Keratinocyte (primary cell): ENCODE data around the gene MFRP. TPM values are rescaled to one million over a fixed set of nuclear protein-coding genes. Genes with fewer than 3 reads are reported as not detected.

Experiments
- DNase-seq: peaks from one replicate; pipeline ENCODE4 v3.0.0-alpha.2; 2011; ENCODE audit warnings: low read depth, missing footprints, low spot score
- FAIRE-seq: peaks from 2 replicates; lab custom pipeline; 2011; peaks lifted over from hg19 to GRCh38; lab: Jason Lieb, UNC
- H2AFZ ChIP-seq: 2 replicates; pipeline ENCODE4 v1.6.0; 2012; ENCODE audit warnings: low read length, control low read depth, inconsistent platforms; ENCODE audit not compliant: control insufficient read depth
- H3K27ac ChIP-seq: 2 replicates; pipeline ENCODE4 v1.5.1; 2011; ENCODE audit warnings: low read length; ENCODE audit not compliant: control insufficient read depth, insufficient read depth
- H3K27me3 ChIP-seq: 3 replicates; pipeline ENCODE4 v1.6.0; 2011; ENCODE audit warnings: low read length; ENCODE audit not compliant: control insufficient read depth, insufficient read depth; ENCODE audit errors: extremely low read depth
- H3K36me3 ChIP-seq, 2 experiments: 2 replicates in 1 of 2; 3 replicates in 1 of 2; pipeline ENCODE4 v1.5.1; 2011; ENCODE audit warnings: low read length in 2 of 2, mild to moderate bottlenecking in 1 of 2; ENCODE audit not compliant: control insufficient read depth in 2 of 2, insufficient read depth in 2 of 2; ENCODE audit errors: extremely low read depth in 1 of 2
- H3K4me1 ChIP-seq: 3 replicates; pipeline ENCODE4 v1.5.1; 2011; ENCODE audit warnings: low read length; ENCODE audit not compliant: control insufficient read depth, insufficient read depth; ENCODE audit errors: extremely low read depth
- H3K4me2 ChIP-seq: 3 replicates; pipeline ENCODE4 v1.6.0; 2011; ENCODE audit warnings: low read depth, low read length; ENCODE audit not compliant: control insufficient read depth, insufficient read depth; ENCODE audit errors: extremely low read depth
- H3K4me3 ChIP-seq, 3 experiments: fragments of 200-600 bp in 1 of 3; sonication (generic) in 1 of 3; 2 replicates in 2 of 3; 3 replicates in 1 of 3; pipeline ENCODE4 v1.5.1; 2011 to 2016; ENCODE audit warnings: low read length in 3 of 3, mild to moderate bottlenecking in 3 of 3, control low read depth in 2 of 3, inconsistent platforms in 1 of 3, low read depth in 1 of 3, mixed read lengths in 1 of 3, mixed run types in 1 of 3, moderate library complexity in 1 of 3; ENCODE audit not compliant: control insufficient read depth in 2 of 3, insufficient read depth in 2 of 3; ENCODE audit errors: extremely low read depth in 1 of 3
- H3K79me2 ChIP-seq: 2 replicates; pipeline ENCODE4 v1.6.0; 2012; ENCODE audit warnings: low read length; ENCODE audit not compliant: control insufficient read depth, insufficient read depth
- H3K9ac ChIP-seq: 3 replicates; pipeline ENCODE4 v1.6.0; 2011; ENCODE audit warnings: low read length; ENCODE audit not compliant: control insufficient read depth, insufficient read depth; ENCODE audit errors: extremely low read depth
- H3K9me1 ChIP-seq: 3 replicates; pipeline ENCODE4 v1.6.0; 2011; ENCODE audit warnings: low read length; ENCODE audit not compliant: control insufficient read depth, insufficient read depth; ENCODE audit errors: extremely low read depth
- H3K9me3 ChIP-seq: 2 replicates; pipeline ENCODE4 v1.5.1; 2012; ENCODE audit warnings: low read depth, low read length; ENCODE audit not compliant: control insufficient read depth
- H4K20me1 ChIP-seq: 3 replicates; pipeline ENCODE4 v1.6.0; 2011; ENCODE audit warnings: low read length; ENCODE audit not compliant: control insufficient read depth, insufficient read depth; ENCODE audit errors: extremely low read depth
- EZH2 ChIP-seq: IDR thresholded peaks from one replicate; pipeline ENCODE4 v1.6.1; 2012; ENCODE audit warnings: inconsistent platforms, mild to moderate bottlenecking, low read length, moderate library complexity
- dilution Hi-C: fragments of 300-500 bp; cut with MboI; formaldehyde crosslinking; loops from one replicate; pipeline ENCODE4 v1.7.0; 2020; ENCODE audit warnings: low sequenced_read_pairs; ENCODE audit not compliant: extremely low pct_ligation_motif_present
- polyA plus RNA-seq, 5 experiments: library from polyadenylated mRNA; depleted of rRNA in 3 of 5; stranded (reverse) in 3 of 5; stranded (forward) in 1 of 5; unstranded in 1 of 5; fragments of >200 nt; gene quantifications; 1 replicate in 1 of 5; 2 replicates in 3 of 5; 3 replicates in 1 of 5; pipeline versions ENCODE4 v1.2.1 to v1.2.3, GENCODE V29; 2011 to 2012; ENCODE audit warnings: missing spikeins in 2 of 5, low read depth in 1 of 5, low replicate concordance in 1 of 5
- TF ChIP-seq, protein P1 (sequence below), 3 experiments: IDR thresholded peaks in 1 of 3; conservative IDR thresholded peaks in 1 of 3; optimal IDR thresholded peaks in 1 of 3; 2 replicates in 2 of 3; 3 replicates in 1 of 3; pipeline versions ENCODE3 to v1.5.1; 2011; ENCODE audit warnings: low read length in 3 of 3, mild to moderate bottlenecking in 3 of 3, moderate library complexity in 2 of 3, control low read depth in 1 of 3, inconsistent platforms in 1 of 3; ENCODE audit not compliant: insufficient read depth in 2 of 3; ENCODE audit errors: extremely low read depth in 1 of 3

Gene MFRP
- polyA plus RNA-seq, 1 donor (not counting 4 experiments of a cell fraction or from before 2014, with no cell fraction given): not detected

DNA sequence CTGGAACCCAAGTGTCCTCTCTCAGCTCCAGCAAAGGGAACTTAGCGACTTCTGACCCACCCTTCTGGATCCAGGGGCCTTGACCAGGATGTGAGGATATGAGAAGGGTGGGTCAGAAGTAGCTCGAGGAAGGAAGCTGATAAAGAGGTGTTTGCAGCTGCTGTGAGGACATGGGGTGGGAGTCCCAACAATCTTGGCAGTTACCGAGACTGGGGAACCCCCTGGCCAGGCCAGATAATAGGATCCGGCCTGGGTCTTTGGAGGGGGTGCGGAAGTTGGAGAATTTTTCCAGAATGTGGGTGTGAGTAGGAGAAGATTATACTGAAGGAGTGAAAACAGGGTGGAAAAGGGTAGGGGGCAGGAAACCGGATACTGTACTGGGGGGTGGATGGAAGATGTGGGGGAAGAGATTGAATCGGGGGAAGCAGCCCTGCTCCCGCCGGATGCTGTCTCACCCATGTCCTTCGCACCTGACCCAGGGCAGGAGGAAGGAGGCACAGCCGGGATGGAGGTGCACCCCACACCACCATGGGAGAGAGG is 26.7 kb downstream of the MFRP start:
- Histone ChIP-seq H3K9me1 (no peaks in the 10 kb centered on the region), H3K4me2 (no peak overlapping the region), H3K27me3 (peaks cover 6% of the 10 kb centered on the region), H3K9me3 (no peaks in the 10 kb centered on the region), H3K27ac (no peak overlapping the region), H4K20me1 (no peaks in the 10 kb centered on the region), H3K36me3 (no peaks in the 10 kb centered on the region), H3K79me2 (no peaks in the 10 kb centered on the region), H3K4me3 (no peak overlapping the region), H3K4me1 (peaks cover 42% of the 10 kb centered on the region), H3K9ac (no peak overlapping the region), H2AFZ (no peak overlapping the region)
- no peak for DNase-seq
- TF ChIP-seq, protein P1, sequence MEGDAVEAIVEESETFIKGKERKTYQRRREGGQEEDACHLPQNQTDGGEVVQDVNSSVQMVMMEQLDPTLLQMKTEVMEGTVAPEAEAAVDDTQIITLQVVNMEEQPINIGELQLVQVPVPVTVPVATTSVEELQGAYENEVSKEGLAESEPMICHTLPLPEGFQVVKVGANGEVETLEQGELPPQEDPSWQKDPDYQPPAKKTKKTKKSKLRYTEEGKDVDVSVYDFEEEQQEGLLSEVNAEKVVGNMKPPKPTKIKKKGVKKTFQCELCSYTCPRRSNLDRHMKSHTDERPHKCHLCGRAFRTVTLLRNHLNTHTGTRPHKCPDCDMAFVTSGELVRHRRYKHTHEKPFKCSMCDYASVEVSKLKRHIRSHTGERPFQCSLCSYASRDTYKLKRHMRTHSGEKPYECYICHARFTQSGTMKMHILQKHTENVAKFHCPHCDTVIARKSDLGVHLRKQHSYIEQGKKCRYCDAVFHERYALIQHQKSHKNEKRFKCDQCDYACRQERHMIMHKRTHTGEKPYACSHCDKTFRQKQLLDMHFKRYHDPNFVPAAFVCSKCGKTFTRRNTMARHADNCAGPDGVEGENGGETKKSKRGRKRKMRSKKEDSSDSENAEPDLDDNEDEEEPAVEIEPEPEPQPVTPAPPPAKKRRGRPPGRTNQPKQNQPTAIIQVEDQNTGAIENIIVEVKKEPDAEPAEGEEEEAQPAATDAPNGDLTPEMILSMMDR (optimal IDR thresholded peaks at IDR 0.05 in 1 of 3, IDR thresholded peaks at IDR 0.05 in 1 of 3, conservative IDR thresholded peaks at IDR 0.05 in 1 of 3; ENCODE audit: extremely low read depth in 1 of 3, insufficient read depth in 2 of 3, low read length in 3 of 3): no peak
- no peak for TF ChIP-seq EZH2
- no peak for FAIRE-seq
- dilution Hi-C loops: no loop called here

- Histone ChIP-seq H3K4me1 (peaks cover 42% of the 10 kb centered on the region), H4K20me1 (no peaks in the 10 kb centered on the region), H3K4me3 (no peak overlapping the region), H3K27me3 (peaks cover 6% of the 10 kb centered on the region), H3K36me3 (no peaks in the 10 kb centered on the region), H3K79me2 (no peaks in the 10 kb centered on the region), H3K9me3 (no peaks in the 10 kb centered on the region), H3K4me2 (no peak overlapping the region), H2AFZ (no peak overlapping the region), H3K9ac (no peak overlapping the region), H3K27ac (no peak overlapping the region), H3K9me1 (no peaks in the 10 kb centered on the region)
- dilution Hi-C loops: no loop called here
- DNase-seq (no peak), FAIRE-seq (no peak)
- TF ChIP-seq, protein P1 (optimal IDR thresholded peaks at IDR 0.05 in 1 of 3, IDR thresholded peaks at IDR 0.05 in 1 of 3, conservative IDR thresholded peaks at IDR 0.05 in 1 of 3; ENCODE audit: extremely low read depth in 1 of 3, insufficient read depth in 2 of 3, low read length in 3 of 3): no peak
- TF ChIP-seq EZH2: no peak
Measured at GRCh38 chr11:119319136-119319699, 27.3 kb downstream of the MFRP start.
